ENCODE data around the gene DOK6. TPM values are rescaled to one million over a fixed set of nuclear protein-coding genes. Genes with fewer than 3 reads are reported as not detected.

Gene DOK6
- total and polyA plus RNA-seq, 10 of the 15 experiments (the other 5 are each of a cell fraction or from before 2014, with no cell fraction given), result 0.01 to 0.09 (median 0.04) TPM; not detected in 4

- Histone ChIP-seq H3K9me3 (replicated peaks; ENCODE audit: control insufficient read depth, insufficient read depth, low read length) (no peaks in the 10 kb centered on the region), H3K27me3 (replicated peaks in 1 of 2; ENCODE audit: control insufficient read depth in 2 of 2, insufficient read depth in 2 of 2, low read length in 1 of 2) (no peaks in the 10 kb centered on the region), H3K4me3 (no peak overlapping the region), H4K20me1 (ENCODE audit: control insufficient read depth, insufficient read depth) (no peaks in the 10 kb centered on the region), H3K9ac (ENCODE audit: control insufficient read depth, insufficient read depth, low read length) (no peak overlapping the region), H3K79me2 (ENCODE audit: control insufficient read depth, insufficient read depth, low read length) (no peaks in the 10 kb centered on the region), H3K4me1 (ENCODE audit: control insufficient read depth, insufficient read depth, low read length) (no peaks in the 10 kb centered on the region), H3K36me3 (ENCODE audit: control insufficient read depth in 2 of 2, insufficient read depth in 2 of 2, low read length in 1 of 2) (no peaks in the 10 kb centered on the region), H2AFZ (ENCODE audit: control insufficient read depth, low read depth, low read length) (no peak overlapping the region), H3K27ac (ENCODE audit: control insufficient read depth, insufficient read depth) (no peak overlapping the region), H3K4me2 (ENCODE audit: control insufficient read depth, insufficient read depth) (no peak overlapping the region)
- intact Hi-C loops (cut with micrococcal nuclease; ENCODE audit: unreplicated experiment) (no loop called here), in situ Hi-C loops (cut with MboI) (no loop called here)
- CTCF ChIA-PET, result no interaction called here
- POLR2A ChIA-PET, result no interaction called here
- FAIRE-seq, result no peak
- no peak for TF ChIP-seq ZNF217 (IDR thresholded peaks at IDR 0.05)
- no peak for TF ChIP-seq CHD1 (IDR thresholded peaks at IDR 0.05; ENCODE audit: low read depth, low read length)
- TF ChIP-seq SIN3A (IDR thresholded peaks at IDR 0.05; ENCODE audit: low read depth, low read length), result no peak
- no peak for TF ChIP-seq NR2C2 (IDR thresholded peaks at IDR 0.05; ENCODE audit: borderline replicate concordance, control insufficient read depth, insufficient read length, low read depth)
- no peak for TF ChIP-seq TCF7 (IDR thresholded peaks at IDR 0.05; ENCODE audit: borderline replicate concordance)
- no peak for TF ChIP-seq NR2F1 (conservative IDR thresholded peaks at IDR 0.05)
- TF ChIP-seq BCL11A (IDR thresholded peaks at IDR 0.05; ENCODE audit: low read depth, low read length), result no peak
- ATAC-seq, result no peak
- 60% methylated on average over 5 of the region's 5 CpGs for WGBS (ENCODE audit: insufficient coverage, insufficient replicate concordance, low lambda C conversion rate, missing lambda C conversion rate)
- SMC1A ChIA-PET (ENCODE audit: uncharacterized antibody, unreplicated experiment), result no interaction called here
- RAD21 ChIA-PET (ENCODE audit: unreplicated experiment), result no interaction called here
- BruUV-seq (replicated peaks), result no TSS peak
- DNase-seq (ENCODE audit: low read depth, low spot score), result no peak
Measured at GRCh38 chr18:69763821-69764220, 363.1 kb downstream of the DOK6 start.

- Histone ChIP-seq H3K27me3 (replicated peaks in 1 of 2; ENCODE audit: control insufficient read depth in 2 of 2, insufficient read depth in 2 of 2, low read length in 1 of 2) (no peaks in the 10 kb centered on the region), H3K79me2 (ENCODE audit: control insufficient read depth, insufficient read depth, low read length) (no peaks in the 10 kb centered on the region), H3K27ac (ENCODE audit: control insufficient read depth, insufficient read depth) (no peak overlapping the region), H3K4me2 (ENCODE audit: control insufficient read depth, insufficient read depth) (no peak overlapping the region), H3K36me3 (ENCODE audit: control insufficient read depth in 2 of 2, insufficient read depth in 2 of 2, low read length in 1 of 2) (no peaks in the 10 kb centered on the region), H3K4me3 (no peak overlapping the region), H3K4me1 (ENCODE audit: control insufficient read depth, insufficient read depth, low read length) (no peaks in the 10 kb centered on the region), H3K9me3 (replicated peaks; ENCODE audit: control insufficient read depth, insufficient read depth, low read length) (no peaks in the 10 kb centered on the region), H2AFZ (ENCODE audit: control insufficient read depth, low read depth, low read length) (no peak overlapping the region), H3K9ac (ENCODE audit: control insufficient read depth, insufficient read depth, low read length) (no peak overlapping the region), H4K20me1 (ENCODE audit: control insufficient read depth, insufficient read depth) (no peaks in the 10 kb centered on the region)
- ChIA-PET CTCF (no interaction called here), POLR2A (no interaction called here), RAD21 (ENCODE audit: unreplicated experiment) (no interaction called here), SMC1A (ENCODE audit: uncharacterized antibody, unreplicated experiment) (interaction anchor here (0.6 to 1.9 kb wide), 2 partner anchors 11 to 221 kb away, joined by 3 to 8 read pairs; no protein-coding TSS in a partner anchor)
- DNase-seq (ENCODE audit: low read depth, low spot score) (no peak), ATAC-seq (no peak), FAIRE-seq (no peak)
- no TSS peak for BruUV-seq (replicated peaks)
- no peak for TF ChIP-seq FOXK2 (IDR thresholded peaks at IDR 0.05)
- intact Hi-C loops (cut with micrococcal nuclease; ENCODE audit: unreplicated experiment), result no loop called here
- in situ Hi-C loops (cut with MboI), result no loop called here
- 38% methylated on average over 4 of the region's 4 CpGs for WGBS (ENCODE audit: insufficient coverage, insufficient replicate concordance, low lambda C conversion rate, missing lambda C conversion rate)
Measured at GRCh38 chr18:69770238-69770637, 369.6 kb downstream of the DOK6 start.
